Chondrocyte (in vitro differentiated cells): ENCODE measurements around the gene PVR. TPM values are rescaled to one million over a fixed set of nuclear protein-coding genes. Genes with fewer than 3 reads are reported as not detected.

Experiments used
- DNase-seq: peaks from one replicate; pipeline ENCODE4 v3.0.0; 2021; ENCODE audit warnings: mixed read lengths, low spot score
- H3K27ac Mint-ChIP-seq: one replicate; pipeline ENCODE4 v1.8.0; 2021; ENCODE audit warnings: mild to moderate bottlenecking, moderate library complexity, mixed read lengths; ENCODE audit not compliant: unreplicated experiment
- H3K27me3 Mint-ChIP-seq: 2 replicates; pipeline ENCODE4 v1.8.0; 2021; ENCODE audit warnings: low read depth, mixed read lengths
- H3K36me3 Mint-ChIP-seq: 2 replicates; pipeline ENCODE4 v1.8.0; 2021; ENCODE audit warnings: low read depth, mixed read lengths
- H3K4me1 Mint-ChIP-seq: 2 replicates; pipeline ENCODE4 v1.8.0; 2021; ENCODE audit warnings: low read depth, mild to moderate bottlenecking, mixed read lengths
- H3K4me3 Mint-ChIP-seq: one replicate; pipeline ENCODE4 v1.8.0; 2021; ENCODE audit warnings: mild to moderate bottlenecking, moderate library complexity, mixed read lengths; ENCODE audit not compliant: unreplicated experiment
- H3K9me3 Mint-ChIP-seq: 2 replicates; pipeline ENCODE4 v1.8.0; 2021; ENCODE audit warnings: low read depth, mixed read lengths
- total RNA-seq: library from RNA; stranded (reverse); gene quantifications from 3 replicates; pipeline ENCODE4 v1.2.1, GENCODE V29; 2021
- TF ChIP-seq, protein P1 (sequence below): fragments of 200-600 bp; sonication (generic); IDR thresholded peaks from 2 replicates; pipeline ENCODE4 v1.5.0; 2021; ENCODE audit warnings: antibody characterized with exemption, mild to moderate bottlenecking, moderate library complexity

Gene PVR
- total RNA-seq, 1 donor from 2014 or later, result 89.7 TPM

DNA sequence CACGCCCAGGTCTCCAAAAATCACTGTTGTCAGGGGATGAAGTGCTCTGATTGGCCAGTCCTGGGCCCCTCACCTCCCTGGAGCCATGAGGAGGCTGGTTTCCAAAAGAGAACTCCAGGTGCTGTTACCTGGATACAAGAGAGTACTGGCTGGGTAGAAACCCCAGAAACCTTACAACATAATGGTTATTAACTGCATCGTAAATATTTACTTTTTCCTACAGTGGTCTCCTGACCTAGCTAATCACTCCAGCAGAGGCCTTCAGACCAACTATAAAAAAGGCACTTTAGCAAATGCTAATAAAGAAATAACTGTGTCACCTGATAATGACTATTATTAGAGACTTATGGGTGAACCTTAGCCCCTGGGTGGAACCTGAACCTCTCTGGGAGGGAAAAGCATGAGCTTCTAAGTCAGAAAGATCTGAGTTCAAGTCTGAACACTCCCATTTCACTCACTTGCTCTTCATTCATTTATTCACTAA is 31.9 kb upstream of the PVR start:
- DNase-seq, result no peak
- H3K4me3 Mint-ChIP-seq, result no peak overlapping the region
- TF ChIP-seq, protein P1, sequence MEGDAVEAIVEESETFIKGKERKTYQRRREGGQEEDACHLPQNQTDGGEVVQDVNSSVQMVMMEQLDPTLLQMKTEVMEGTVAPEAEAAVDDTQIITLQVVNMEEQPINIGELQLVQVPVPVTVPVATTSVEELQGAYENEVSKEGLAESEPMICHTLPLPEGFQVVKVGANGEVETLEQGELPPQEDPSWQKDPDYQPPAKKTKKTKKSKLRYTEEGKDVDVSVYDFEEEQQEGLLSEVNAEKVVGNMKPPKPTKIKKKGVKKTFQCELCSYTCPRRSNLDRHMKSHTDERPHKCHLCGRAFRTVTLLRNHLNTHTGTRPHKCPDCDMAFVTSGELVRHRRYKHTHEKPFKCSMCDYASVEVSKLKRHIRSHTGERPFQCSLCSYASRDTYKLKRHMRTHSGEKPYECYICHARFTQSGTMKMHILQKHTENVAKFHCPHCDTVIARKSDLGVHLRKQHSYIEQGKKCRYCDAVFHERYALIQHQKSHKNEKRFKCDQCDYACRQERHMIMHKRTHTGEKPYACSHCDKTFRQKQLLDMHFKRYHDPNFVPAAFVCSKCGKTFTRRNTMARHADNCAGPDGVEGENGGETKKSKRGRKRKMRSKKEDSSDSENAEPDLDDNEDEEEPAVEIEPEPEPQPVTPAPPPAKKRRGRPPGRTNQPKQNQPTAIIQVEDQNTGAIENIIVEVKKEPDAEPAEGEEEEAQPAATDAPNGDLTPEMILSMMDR, result no peak
- H3K4me1 Mint-ChIP-seq, result peaks cover 20% of the 10 kb centered on the region
- no peaks in the 10 kb centered on the region for H3K36me3 Mint-ChIP-seq
- H3K27me3 Mint-ChIP-seq, result no peaks in the 10 kb centered on the region
- H3K27ac Mint-ChIP-seq, result no peak overlapping the region
- no peaks in the 10 kb centered on the region for H3K9me3 Mint-ChIP-seq

DNA sequence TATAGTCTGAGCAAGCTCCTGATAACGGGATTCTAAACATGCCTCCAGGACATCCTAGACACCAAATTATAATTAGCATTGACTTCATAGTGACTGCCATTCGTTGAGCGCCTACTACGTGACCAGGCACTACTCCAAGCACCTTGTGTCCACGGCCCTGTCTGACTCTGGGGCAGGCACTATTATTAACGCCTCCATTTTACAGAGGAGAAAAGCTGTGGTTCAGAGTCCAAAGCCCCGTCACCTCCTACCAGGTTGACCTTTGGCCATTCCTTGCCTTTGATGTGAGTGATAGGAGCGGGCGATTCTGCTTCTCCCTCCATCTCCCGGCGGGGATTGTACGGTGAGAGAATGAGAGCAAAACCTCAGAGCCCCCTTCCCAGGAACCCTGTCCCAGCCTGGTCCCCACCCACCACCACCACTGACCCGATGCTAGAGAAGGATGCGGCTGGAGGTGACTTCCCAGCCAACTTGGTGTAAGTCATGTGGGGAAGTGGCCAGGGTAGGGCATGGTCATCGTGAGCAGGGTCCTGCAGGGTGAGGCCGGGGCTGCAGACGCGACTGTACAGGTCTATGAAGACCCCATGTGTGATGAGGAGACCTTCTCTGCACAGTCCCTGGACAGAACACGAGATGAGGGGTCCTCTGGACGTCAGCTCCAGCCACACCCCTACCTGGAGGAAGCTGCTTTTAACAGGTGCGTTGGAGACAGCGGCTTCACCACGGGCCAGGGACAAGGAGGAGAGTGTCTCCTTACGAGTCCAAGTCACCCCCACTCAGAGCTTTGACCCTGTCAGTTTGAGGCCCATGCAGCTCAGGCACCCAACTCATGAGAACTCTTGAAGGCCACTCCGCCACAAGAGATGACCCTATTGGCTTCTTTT is 30.2 kb upstream of the PVR start, which contains the start of gene IGSF23:
Gene IGSF23 (plus strand): TSS at position 269 of the 884 bp plus-strand sequence. CDS start 83 bp downstream, at position 352.
- TF ChIP-seq, protein P1, result no peak
- no peak for DNase-seq
- Mint-ChIP-seq H3K27ac (no peak within 1 kb of the TSS), H3K4me3 (no peak within 1 kb of the TSS), H3K9me3 (no peaks in the 10 kb centered on the region), H3K36me3 (no peaks in the 10 kb centered on the region), H3K27me3 (no peaks in the 10 kb centered on the region), H3K4me1 (peaks cover 7% of the 10 kb centered on the region)

- peaks cover 4% of the 10 kb centered on the region for H3K4me1 Mint-ChIP-seq
- TF ChIP-seq, protein P1, result no peak
- H3K27me3 Mint-ChIP-seq, result no peaks in the 10 kb centered on the region
- DNase-seq, result no peak
- no peaks in the 10 kb centered on the region for H3K36me3 Mint-ChIP-seq
- H3K27ac Mint-ChIP-seq, result no peak overlapping the region
- no peak overlapping the region for H3K4me3 Mint-ChIP-seq
- H3K9me3 Mint-ChIP-seq, result no peaks in the 10 kb centered on the region
Observed at GRCh38 chr19:44614313-44614712, 29.4 kb upstream of the PVR start.

DNA sequence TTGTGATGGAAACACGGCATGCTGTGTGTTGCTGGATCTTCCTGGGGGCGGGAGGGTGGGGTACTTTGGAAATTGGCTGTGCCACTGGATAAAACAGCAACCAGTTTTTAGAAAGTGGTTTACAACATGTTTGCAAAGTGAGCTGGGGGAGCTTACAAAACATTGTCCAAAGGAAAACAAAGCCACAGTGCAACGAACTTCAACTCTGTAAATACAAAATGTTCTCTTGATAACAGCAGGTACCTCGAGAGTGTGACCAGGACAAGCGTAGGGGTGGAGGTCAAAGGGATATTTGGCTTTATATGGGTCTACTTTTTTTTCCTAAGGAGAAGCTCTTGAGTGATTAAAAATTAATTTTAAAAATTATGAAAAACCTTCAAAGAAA is 27.9 kb upstream of the PVR start:
- no peak overlapping the region for H3K27ac Mint-ChIP-seq
- H3K4me3 Mint-ChIP-seq, result no peak overlapping the region
- TF ChIP-seq, protein P1, result no peak
- peaks cover 4% of the 10 kb centered on the region for H3K4me1 Mint-ChIP-seq
- no peaks in the 10 kb centered on the region for H3K9me3 Mint-ChIP-seq
- no peak for DNase-seq
- no peaks in the 10 kb centered on the region for H3K36me3 Mint-ChIP-seq
- no peaks in the 10 kb centered on the region for H3K27me3 Mint-ChIP-seq

GRCh38 chr19:44617110-44617880 is 26.4 kb upstream of the PVR start:
- Mint-ChIP-seq H3K27ac (no peak overlapping the region), H3K36me3 (no peaks in the 10 kb centered on the region), H3K4me1 (peaks cover 4% of the 10 kb centered on the region), H3K4me3 (no peak overlapping the region), H3K27me3 (no peaks in the 10 kb centered on the region), H3K9me3 (no peaks in the 10 kb centered on the region)
- TF ChIP-seq, protein P1, result no peak
- DNase-seq, result no peak
